ENCODE results near the gene MRC2.

DNA sequence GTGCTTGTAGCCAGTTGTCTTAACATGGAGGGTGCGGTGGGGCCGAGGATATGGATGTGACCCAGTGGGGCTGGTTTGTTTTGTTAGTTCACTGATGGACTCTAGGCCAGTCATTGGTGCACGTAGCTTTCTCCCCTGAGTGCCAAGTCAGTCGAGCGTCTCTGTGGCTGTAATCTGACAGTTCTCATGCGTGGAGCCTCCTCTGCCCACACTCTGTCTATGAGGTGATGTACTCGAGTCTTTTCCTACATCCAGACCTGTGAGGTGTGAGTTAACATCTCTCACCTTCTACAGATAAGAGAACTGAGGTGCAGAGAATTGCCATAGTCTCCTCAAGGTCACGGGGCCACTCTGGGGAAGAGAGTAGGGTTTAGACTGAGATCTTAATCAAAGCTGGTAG, 90.4 kb downstream of the MRC2 start:
- TF ChIP-seq POLR2A (IDR thresholded peaks at IDR 0.05; ENCODE audit: low read depth, low read length) (no peak), POLR2AphosphoS5 (IDR thresholded peaks at IDR 0.05; ENCODE audit: low read depth, low read length) (no peak), TAF1 (IDR thresholded peaks at IDR 0.05; ENCODE audit: borderline replicate concordance, low read depth, low read length) (no peak)
